ENCODE measurements around the gene TPSG1. TPM values are rescaled to one million over a fixed set of nuclear protein-coding genes. Genes with fewer than 3 reads are reported as not detected.
"Not testable (repeated sequence)": the region's sequence is repeated elsewhere in the genome, so short reads cannot be mapped to it uniquely, and the experiment has no call there.

TPSG1 gene
- total RNA-seq, 1 donor from 2014 or later, result not detected

DNA sequence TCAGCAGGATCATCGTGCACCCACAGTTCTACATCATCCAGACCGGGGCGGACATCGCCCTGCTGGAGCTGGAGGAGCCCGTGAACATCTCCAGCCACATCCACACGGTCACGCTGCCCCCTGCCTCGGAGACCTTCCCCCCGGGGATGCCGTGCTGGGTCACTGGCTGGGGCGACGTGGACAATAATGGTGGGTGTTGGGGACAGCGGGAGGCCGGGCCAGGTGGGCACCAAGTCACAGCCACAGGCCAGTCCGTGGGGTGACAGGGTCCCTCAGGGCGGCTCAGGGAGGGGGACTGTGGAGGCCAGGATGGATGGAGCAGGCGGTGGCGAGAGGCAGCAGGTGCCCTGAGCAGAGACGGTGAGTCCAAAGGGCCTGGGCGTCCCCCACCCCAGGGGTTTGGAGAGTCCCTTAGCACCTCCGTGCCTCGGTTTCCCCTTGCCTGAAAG lies 31.8 kb upstream of the TPSG1 start:
- no peak for DNase-seq

GRCh38 chr16:1256296-1256873 lies 31.3 kb upstream of the TPSG1 start:
- DNase-seq, result not testable (repeated sequence)

GRCh38 chr16:1255276-1256122 lies 30.4 kb upstream of the TPSG1 start, which contains the start of gene TPSD1:
TPSD1 (plus strand) TSS chr16:1256069; CDS start chr16:1256281, 212 bp downstream.
- not testable (repeated sequence) for DNase-seq

DNA sequence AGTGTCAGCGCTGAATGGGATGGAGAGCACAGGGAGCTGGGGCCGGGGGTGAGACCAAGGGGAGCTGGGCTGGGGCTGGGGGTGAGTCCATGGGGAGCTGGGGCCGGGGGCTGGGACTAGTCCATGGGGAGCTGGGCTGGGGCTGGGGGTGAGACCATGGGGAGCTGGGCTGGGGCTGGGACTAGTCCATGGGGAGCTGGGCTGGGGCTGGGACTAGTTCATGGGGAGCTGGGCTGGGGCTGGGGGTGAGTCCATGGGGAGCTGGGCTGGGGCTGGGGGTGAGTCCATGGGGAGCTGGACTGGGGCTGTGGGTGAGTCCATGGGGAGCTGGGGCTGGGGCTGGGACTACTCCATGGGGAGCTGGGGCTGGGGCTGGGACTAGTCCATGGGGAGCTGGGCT lies 29.8 kb upstream of the TPSG1 start:
- DNase-seq, result not testable (repeated sequence)

- not testable (repeated sequence) for DNase-seq
These were observed 28.8 kb upstream of the TPSG1 start for GRCh38 chr16:1253701-1254364.

DNA sequence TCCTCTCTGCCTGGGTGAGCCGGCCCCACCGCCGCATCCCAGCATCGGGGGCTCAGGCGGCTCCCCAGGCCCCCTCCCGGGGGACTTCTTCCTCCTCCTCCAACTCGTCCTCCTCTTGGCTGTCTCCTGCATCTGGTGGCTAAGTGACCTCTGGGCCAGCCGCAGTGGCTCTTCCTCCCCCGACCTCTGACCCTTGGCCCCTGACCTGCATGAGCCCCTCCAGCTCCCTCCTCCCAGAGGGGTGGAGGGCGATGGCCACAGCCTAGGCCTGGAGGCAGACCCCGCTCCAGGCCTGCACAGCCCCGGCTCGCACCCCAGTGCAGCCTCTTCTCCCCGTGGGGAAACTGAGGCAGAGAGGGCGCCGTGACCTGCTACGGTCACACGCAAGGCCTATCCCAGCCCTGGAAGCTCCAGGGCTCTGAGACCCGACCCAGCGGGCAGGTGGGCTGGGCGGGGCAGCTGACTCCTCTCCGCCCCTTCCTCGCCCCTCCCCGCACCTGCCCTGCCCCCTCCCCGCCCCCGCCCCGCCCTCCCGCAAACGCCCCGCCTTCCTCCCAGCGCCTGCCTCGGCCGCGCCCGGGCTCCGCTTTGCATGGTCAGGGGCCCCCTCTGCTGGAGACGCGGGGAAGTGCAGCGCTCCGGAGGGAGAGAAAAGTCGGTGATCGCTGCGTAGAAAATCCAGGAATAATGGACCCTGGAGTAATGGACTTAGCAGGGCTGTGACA lies 24.1 kb upstream of the TPSG1 start:
- not testable (repeated sequence) for DNase-seq

DNA sequence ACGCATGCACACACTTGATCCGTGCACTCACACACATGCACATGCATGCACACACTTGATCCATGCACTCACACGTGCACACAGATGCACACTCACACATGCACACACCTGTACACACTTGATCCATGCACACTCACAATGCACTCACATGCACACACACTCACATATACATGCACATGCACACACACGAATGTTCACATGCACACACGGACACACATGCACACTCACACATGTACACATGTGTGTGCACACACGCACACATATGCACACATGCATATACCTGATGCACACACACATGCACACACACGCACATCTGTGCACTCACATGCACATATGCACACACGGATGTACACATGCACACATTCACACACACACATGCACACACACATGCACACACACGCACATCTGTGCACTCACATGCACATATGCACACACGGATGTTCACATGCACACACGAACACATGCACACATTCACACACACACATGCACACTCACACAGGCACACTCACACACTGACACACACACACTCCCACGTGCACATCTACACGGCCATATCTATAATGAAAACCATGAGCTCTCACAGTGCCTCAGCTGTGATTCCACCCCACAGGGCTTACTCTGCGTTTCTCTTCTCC lies 23.0 kb upstream of the TPSG1 start:
- not testable (repeated sequence) for DNase-seq

GRCh38 chr16:1245452-1246020 lies 20.5 kb upstream of the TPSG1 start:
- DNase-seq, result no peak

GRCh38 chr16:1244881-1245280 lies 19.8 kb upstream of the TPSG1 start:
- DNase-seq, result no peak

GRCh38 chr16:1243907-1244850 lies 19.1 kb upstream of the TPSG1 start:
- DNase-seq, result peak; percentile 12

DNA sequence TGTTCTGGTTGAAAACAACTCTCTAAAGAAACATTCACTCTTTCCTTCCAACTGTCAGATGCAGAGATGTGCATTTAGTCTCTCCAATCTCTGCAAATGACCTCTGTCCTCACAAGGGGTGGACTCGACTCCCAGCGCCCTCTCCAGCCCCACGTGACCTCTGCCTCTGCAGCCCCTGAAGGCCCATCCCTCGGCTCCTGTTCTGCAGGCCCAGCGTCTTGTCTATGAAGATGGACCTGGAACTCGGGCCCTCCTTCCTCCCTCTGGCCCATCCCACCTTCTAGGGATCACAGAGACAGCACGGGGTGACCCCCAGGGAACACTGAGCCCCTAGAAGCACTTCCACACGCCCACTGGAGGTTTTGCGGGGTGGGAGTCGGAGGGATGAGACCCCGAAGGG lies 18.3 kb upstream of the TPSG1 start:
- not testable (repeated sequence) for DNase-seq

DNA sequence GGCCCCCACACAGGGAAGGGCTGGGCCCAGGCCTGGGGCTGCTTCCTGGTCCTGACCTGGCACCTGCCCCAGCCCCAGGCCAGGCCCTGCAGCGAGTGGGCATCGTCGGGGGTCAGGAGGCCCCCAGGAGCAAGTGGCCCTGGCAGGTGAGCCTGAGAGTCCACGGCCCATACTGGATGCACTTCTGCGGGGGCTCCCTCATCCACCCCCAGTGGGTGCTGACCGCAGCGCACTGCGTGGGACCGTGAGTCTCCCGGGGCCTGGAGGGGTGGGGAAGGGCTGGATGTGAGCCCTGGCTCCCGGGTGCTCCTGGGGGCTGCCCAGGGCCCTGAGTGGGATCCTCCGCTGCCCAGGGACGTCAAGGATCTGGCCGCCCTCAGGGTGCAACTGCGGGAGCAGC lies 16.0 kb upstream of the TPSG1 start:
- DNase-seq, result not testable (repeated sequence)

- DNase-seq, result not testable (repeated sequence)
These were observed 15.4 kb upstream of the TPSG1 start, which contains the start of gene TPSAB1 for GRCh38 chr16:1240436-1240835. TPSAB1 (plus strand) TSS chr16:1240705; CDS start chr16:1240939, 234 bp downstream.

DNA sequence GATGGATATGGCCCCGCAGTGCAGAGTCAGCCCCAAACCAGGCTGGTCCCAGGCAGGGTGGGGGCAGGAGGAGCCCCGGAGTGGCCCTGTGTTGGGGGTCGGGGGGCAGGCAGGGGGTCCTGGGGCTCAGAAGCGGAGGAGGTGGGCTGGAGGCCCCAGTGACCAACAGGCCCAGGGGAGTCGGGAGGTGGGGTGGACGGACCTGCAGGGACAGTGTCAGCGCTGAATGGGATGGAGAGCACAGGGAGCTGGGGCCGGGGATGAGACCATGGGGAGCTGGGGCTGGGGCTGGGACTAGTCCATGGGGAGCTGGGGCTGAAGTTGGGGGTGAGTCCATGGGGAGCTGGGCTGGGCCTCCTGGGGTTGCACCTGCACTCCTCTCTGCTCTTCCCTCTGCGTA lies 14.5 kb upstream of the TPSG1 start:
- not testable (repeated sequence) for DNase-seq

- not testable (repeated sequence) for DNase-seq
These were observed 13.8 kb upstream of the TPSG1 start for GRCh38 chr16:1238909-1239308.

GRCh38 chr16:1237990-1238389 lies 12.9 kb upstream of the TPSG1 start:
- no peak for DNase-seq

GRCh38 chr16:1236659-1237058 lies 11.6 kb upstream of the TPSG1 start:
- not testable (repeated sequence) for DNase-seq

- not testable (repeated sequence) for DNase-seq
These were observed 7.1 kb upstream of the TPSG1 start for GRCh38 chr16:1232049-1232748.

GRCh38 chr16:1231301-1231700 lies 6.2 kb upstream of the TPSG1 start:
- not testable (repeated sequence) for DNase-seq

Measured in tongue (tissue), 2 donors.